ENCODE measurements around the gene CCT6B.

- TF ChIP-seq RCOR1 (IDR thresholded peaks at IDR 0.05; ENCODE audit: low read depth, low read length) (no peak), RFX5 (IDR thresholded peaks at IDR 0.05) (no peak), EP300 (IDR thresholded peaks at IDR 0.05) (no peak), SMC3 (IDR thresholded peaks at IDR 0.05) (no peak), TFCP2L1 (CRISPR knock-in tag; IDR thresholded peaks at IDR 0.05) (no peak), POLR2A (IDR thresholded peaks at IDR 0.05; ENCODE audit: low read length) (no peak), KDM1A (IDR thresholded peaks at IDR 0.05; ENCODE audit: low read depth) (no peak), HDAC2 (IDR thresholded peaks at IDR 0.05) (no peak), CHD2 (IDR thresholded peaks at IDR 0.05; ENCODE audit: low read length, partially characterized antibody) (no peak), MAFK (IDR thresholded peaks at IDR 0.05; ENCODE audit: partially characterized antibody) (no peak), HEYL (CRISPR knock-in tag; IDR thresholded peaks at IDR 0.05) (no peak), CEBPB (IDR thresholded peaks at IDR 0.05) (no peak), ZFP36 (IDR thresholded peaks at IDR 0.05; ENCODE audit: borderline replicate concordance, partially characterized antibody) (no peak)
- TF ChIP-seq, protein P1, sequence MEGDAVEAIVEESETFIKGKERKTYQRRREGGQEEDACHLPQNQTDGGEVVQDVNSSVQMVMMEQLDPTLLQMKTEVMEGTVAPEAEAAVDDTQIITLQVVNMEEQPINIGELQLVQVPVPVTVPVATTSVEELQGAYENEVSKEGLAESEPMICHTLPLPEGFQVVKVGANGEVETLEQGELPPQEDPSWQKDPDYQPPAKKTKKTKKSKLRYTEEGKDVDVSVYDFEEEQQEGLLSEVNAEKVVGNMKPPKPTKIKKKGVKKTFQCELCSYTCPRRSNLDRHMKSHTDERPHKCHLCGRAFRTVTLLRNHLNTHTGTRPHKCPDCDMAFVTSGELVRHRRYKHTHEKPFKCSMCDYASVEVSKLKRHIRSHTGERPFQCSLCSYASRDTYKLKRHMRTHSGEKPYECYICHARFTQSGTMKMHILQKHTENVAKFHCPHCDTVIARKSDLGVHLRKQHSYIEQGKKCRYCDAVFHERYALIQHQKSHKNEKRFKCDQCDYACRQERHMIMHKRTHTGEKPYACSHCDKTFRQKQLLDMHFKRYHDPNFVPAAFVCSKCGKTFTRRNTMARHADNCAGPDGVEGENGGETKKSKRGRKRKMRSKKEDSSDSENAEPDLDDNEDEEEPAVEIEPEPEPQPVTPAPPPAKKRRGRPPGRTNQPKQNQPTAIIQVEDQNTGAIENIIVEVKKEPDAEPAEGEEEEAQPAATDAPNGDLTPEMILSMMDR (IDR thresholded peaks at IDR 0.05): no peak
Observed at GRCh38 chr17:34981538-34982241, 20.4 kb upstream of the CCT6B start.

Measured in A549 (cell line).